GM12878 (cell line): Measurements from ENCODE around the gene DCTN2. TPM values are rescaled to one million over a fixed set of nuclear protein-coding genes. Genes with fewer than 3 reads are reported as not detected.

Experiments used
- ATAC-seq: fragments of 200-7000 bp; cut with Tn5 transposase; 3 replicates; pipeline ENCODE4 v1.9.1; 2020; ENCODE audit warnings: mild to moderate bottlenecking, moderate library complexity
- BruUV-seq: library from RNA; stranded (reverse); fragments of 400-500 nt; replicated peaks from 2 replicates; lab custom pipeline; 2021; lab: Mats Ljungman, UMichigan
- CTCF ChIA-PET: fragments of 300-600 bp; sonication (Branson Sonifier 250); formaldehyde crosslinking; extraction: SDS; loops from one replicate; lab custom pipeline; 2021; ENCODE audit warnings: inconsistent platforms; lab: Yijun Ruan, JAX
- POLR2A ChIA-PET: fragments of 350-600 bp; formaldehyde crosslinking; extraction: SDS; loops from one replicate; lab custom pipeline; 2021; ENCODE audit warnings: inconsistent platforms; lab: Charles Lee
- RAD21 ChIA-PET: fragments of 300-600 bp; sonication (Branson Sonifier 250); formaldehyde crosslinking; loops from one replicate; lab custom pipeline; 2023; ENCODE audit warnings: antibody characterized with exemption; ENCODE audit not compliant: unreplicated experiment; lab: Charles Lee
- SMC1A ChIA-PET: fragments of 300-600 bp; sonication (Branson Sonifier 250); formaldehyde crosslinking; loops from one replicate; lab custom pipeline; 2023; ENCODE audit not compliant: unreplicated experiment, uncharacterized antibody; lab: Charles Lee
- DNase-seq: peaks from one replicate; pipeline ENCODE4 v3.0.0-alpha.2; 2011; ENCODE audit warnings: low read depth, low spot score
- FAIRE-seq: peaks from 3 replicates; lab custom pipeline; 2011; peaks lifted over from hg19 to GRCh38; lab: Jason Lieb, UNC
- H2AFZ ChIP-seq: 2 replicates; pipeline ENCODE4 v1.6.0; 2011; ENCODE audit warnings: low read depth, low read length, control low read depth; ENCODE audit not compliant: control insufficient read depth
- H3K27ac ChIP-seq: 2 replicates; pipeline ENCODE4 v1.5.1; 2011; ENCODE audit warnings: control low read depth; ENCODE audit not compliant: control insufficient read depth, insufficient read depth
- H3K27me3 ChIP-seq, 2 experiments: replicated peaks in 1 of 2; 2 replicates each; pipeline versions ENCODE4 v1.6.0 to v1.6.1; 2011; ENCODE audit warnings: low read length in 1 of 2; ENCODE audit not compliant: control insufficient read depth in 2 of 2, insufficient read depth in 2 of 2
- H3K36me3 ChIP-seq, 2 experiments: 2 replicates each; pipeline ENCODE4 v1.5.1; 2011; ENCODE audit warnings: low read length in 1 of 2; ENCODE audit not compliant: control insufficient read depth in 2 of 2, insufficient read depth in 2 of 2
- H3K4me1 ChIP-seq: 2 replicates; pipeline ENCODE4 v1.6.1; 2011; ENCODE audit warnings: mild to moderate bottlenecking, low read length, moderate library complexity, mixed read lengths; ENCODE audit not compliant: control insufficient read depth, insufficient read depth
- H3K4me2 ChIP-seq: 2 replicates; pipeline ENCODE4 v1.6.0; 2011; ENCODE audit warnings: control low read depth; ENCODE audit not compliant: control insufficient read depth, insufficient read depth
- H3K4me3 ChIP-seq: fragments of 200-600 bp; sonication (generic); 2 replicates; pipeline ENCODE4 v1.5.1; 2016
- H3K79me2 ChIP-seq: 2 replicates; pipeline ENCODE4 v1.6.0; 2011; ENCODE audit warnings: low read length; ENCODE audit not compliant: control insufficient read depth, insufficient read depth
- H3K9ac ChIP-seq: 2 replicates; pipeline ENCODE4 v1.8.0; 2011; ENCODE audit warnings: low read length, control low read depth, mixed read lengths; ENCODE audit not compliant: control insufficient read depth, insufficient read depth
- H3K9me3 ChIP-seq: replicated peaks from 3 replicates; pipeline ENCODE4 v1.5.1; 2011; ENCODE audit warnings: mild to moderate bottlenecking, low read length; ENCODE audit not compliant: control insufficient read depth, insufficient read depth
- H4K20me1 ChIP-seq: 2 replicates; pipeline ENCODE4 v1.6.0; 2011; ENCODE audit not compliant: control insufficient read depth, insufficient read depth
- REST ChIP-seq: IDR thresholded peaks from 2 replicates; pipeline ENCODE4 v1.6.1; 2012; ENCODE audit warnings: mild to moderate bottlenecking, low read depth, low read length
- TBL1XR1 ChIP-seq: IDR thresholded peaks from 2 replicates; pipeline ENCODE4 v1.6.1; 2012; ENCODE audit warnings: low read depth, low read length, improper control_type of control experiment
- ZBTB4 ChIP-seq: fragments of 450-650 bp; formaldehyde crosslinking; IDR thresholded peaks from 2 replicates; pipeline ENCODE4 v1.4.0; 2022; ENCODE audit warnings: mild to moderate bottlenecking, moderate library complexity
- WGBS: methylation state at CpG from one replicate; pipeline ENCODE4 v1.1.6; 2016; ENCODE audit warnings: low lambda C conversion rate; ENCODE audit not compliant: insufficient replicate concordance, insufficient coverage; ENCODE audit errors: missing lambda C conversion rate; 5-methylcytosine and 5-hydroxymethylcytosine counted together
- in situ Hi-C: fragments of 300-500 bp; cut with MboI; formaldehyde crosslinking; loops from 9 replicates; pipeline ENCODE4 v1.14.3; 2018; ENCODE audit warnings: mixed read lengths
- intact Hi-C: fragments of 100-400 bp; cut with micrococcal nuclease; formaldehyde crosslinking; loops from one replicate; pipeline ENCODE4 v1.14.2; 2022; ENCODE audit not compliant: unreplicated experiment
- polyA plus RNA-seq, 11 experiments: library from polyadenylated mRNA; depleted of rRNA in 4 of 11; unstranded in 6 of 11; stranded (reverse) in 5 of 11; fragments of >200 nt; fragmentation: Nextera tagmentation in 4 of 11; fragmentation: Illumina TruSeq in 1 of 11; extraction: Ambion mirVana in 4 of 11; extraction: Trizol in 1 of 11; gene quantifications; 1 replicate in 1 of 11; 2 replicates in 10 of 11; pipeline versions ENCODE4 v1.2.1 to v1.2.3, GENCODE V29; 2011 to 2016; ENCODE audit warnings: inconsistent platforms in 2 of 11, missing spikeins in 2 of 11, low read depth in 1 of 11
- total RNA-seq, 4 experiments: library from RNA; depleted of rRNA in 3 of 4; stranded (reverse); fragments of >200 nt in 3 of 4; fragmentation: Illumina TruSeq in 1 of 4; extraction: Trizol in 1 of 4; gene quantifications; 2 replicates each; pipeline versions ENCODE4 v1.2.1 to v1.2.3, GENCODE V29; 2013 to 2021

Gene DCTN2
- total and polyA plus RNA-seq, 10 of the 15 experiments (the other 5 are each of a cell fraction or from before 2014, with no cell fraction given) = 32.3 to 171 (median 100) TPM

- Histone ChIP-seq H3K79me2 (peaks cover 19% of the 10 kb centered on the region), H3K9me3 (no peaks in the 10 kb centered on the region), H3K4me1 (peaks cover 16% of the 10 kb centered on the region; the same call in 1 of the 2 replicates), H3K4me3 (no peak overlapping the region), H3K27me3 (no peaks in the 10 kb centered on the region), H4K20me1 (no peaks in the 10 kb centered on the region), H2AFZ (no peak overlapping the region), H3K9ac (no peak overlapping the region), H3K36me3 (peaks cover 22 to 35% of the 10 kb centered on the region in 2 experiments), H3K4me2 (no peak overlapping the region), H3K27ac (no peak overlapping the region)
- ChIA-PET RAD21 (no interaction called here), SMC1A (no interaction called here), POLR2A (interaction anchor here (0.5 to 1.5 kb wide), 5 partner anchors 12 to 88 kb away, joined by 3 to 4 read pairs (median 3); partner anchors contain the start of gene INHBE), CTCF (no interaction called here)
- no TSS peak for BruUV-seq
- WGBS = 93% methylated on average over 9 of the region's 12 CpGs
- FAIRE-seq (no peak), ATAC-seq (no peak), DNase-seq (no peak)
- TF ChIP-seq REST (no peak), ZBTB4 (CRISPR knock-in tag) (no peak), TBL1XR1 (no peak)
- in situ Hi-C loops = no loop called here
- intact Hi-C loops = no loop called here
These were observed 18.8 kb downstream of the DCTN2 start for GRCh38 chr12:57528176-57528575.
